ENCODE data around the gene RPS15.
"Not testable (repeated sequence)": the region's sequence is repeated elsewhere in the genome, so short reads cannot be mapped to it uniquely, and the experiment has no call there.

Gene RPS15

GRCh38 chr19:1470305-1471009 is 32.3 kb downstream of the RPS15 start:
- peak in 2 of 4 experiments; percentile 40 to 55 for DNase-seq

DNA sequence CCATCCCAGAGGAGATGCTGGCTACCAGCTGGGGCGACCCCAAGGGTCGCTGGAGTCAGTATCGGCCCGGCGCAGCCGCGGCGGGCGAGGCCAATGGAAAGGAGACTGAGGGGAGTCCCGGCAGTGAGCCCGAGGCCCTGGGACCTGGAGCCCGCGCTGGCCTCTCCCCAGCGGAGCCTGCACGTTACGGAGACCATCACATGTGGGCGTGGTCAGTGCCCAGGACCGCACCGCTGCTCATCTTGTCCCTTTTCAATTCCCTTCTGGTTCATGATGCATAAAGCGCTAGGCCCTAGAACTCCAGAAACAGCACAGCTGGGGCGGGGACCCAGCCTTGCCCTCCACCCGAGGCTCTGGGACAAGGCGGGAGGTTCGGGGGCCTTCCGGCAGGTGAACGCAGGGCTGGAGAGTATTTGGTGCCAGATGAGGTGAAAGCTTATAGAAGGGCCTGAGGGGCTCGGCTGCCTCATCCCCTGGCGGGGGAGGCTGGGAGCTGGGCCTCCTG is 32.9 kb downstream of the RPS15 start:
- peak in 1 of 4 experiments; percentile 33 for DNase-seq

- peak; percentile 13 to 67 (median 56) for DNase-seq
These were observed 33.4 kb downstream of the RPS15 start for GRCh38 chr19:1471515-1472160.

DNA sequence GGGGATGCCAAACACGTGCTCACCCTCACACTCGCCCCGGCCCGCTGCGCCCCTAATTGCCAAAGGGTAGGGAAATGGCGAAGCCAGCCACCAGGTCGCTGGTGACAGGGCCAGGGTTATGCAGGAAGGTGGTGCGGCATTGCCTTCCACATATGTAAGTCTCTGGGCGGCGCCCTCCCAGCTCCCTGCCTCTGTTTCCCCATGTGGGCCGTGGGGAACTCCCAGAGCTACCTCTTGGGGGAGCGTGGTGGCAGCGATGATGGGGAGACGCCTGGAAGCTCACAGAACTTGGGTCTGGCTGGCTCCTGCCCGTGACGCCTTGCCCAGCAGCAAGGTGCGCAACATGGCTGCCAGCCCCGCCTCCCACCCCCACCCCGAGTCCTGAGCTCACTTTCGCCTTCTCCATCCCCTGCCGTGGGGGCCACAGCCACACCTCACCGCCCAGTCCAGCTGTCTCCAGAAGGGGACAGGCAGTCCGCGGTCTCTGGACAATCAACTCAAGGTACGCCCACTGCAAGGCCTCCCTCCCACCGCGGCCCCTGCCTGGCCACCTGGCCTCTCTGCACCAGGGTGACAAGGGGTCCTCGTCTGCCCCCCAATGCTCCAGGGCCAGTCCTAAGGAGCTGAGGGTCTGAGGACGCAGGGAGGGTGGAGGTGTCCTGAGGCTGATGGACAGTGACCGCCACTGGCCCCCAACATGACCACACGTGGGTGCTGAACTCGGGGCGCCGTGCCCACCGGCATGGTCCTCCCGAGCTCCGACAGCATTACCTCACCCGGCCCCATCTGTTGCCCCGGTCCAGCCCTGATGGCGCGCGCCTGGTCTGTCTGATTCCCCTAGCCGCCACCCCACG is 34.3 kb downstream of the RPS15 start:
- no peak for DNase-seq

GRCh38 chr19:1473085-1473851 is 35.1 kb downstream of the RPS15 start:
- no peak for DNase-seq

DNA sequence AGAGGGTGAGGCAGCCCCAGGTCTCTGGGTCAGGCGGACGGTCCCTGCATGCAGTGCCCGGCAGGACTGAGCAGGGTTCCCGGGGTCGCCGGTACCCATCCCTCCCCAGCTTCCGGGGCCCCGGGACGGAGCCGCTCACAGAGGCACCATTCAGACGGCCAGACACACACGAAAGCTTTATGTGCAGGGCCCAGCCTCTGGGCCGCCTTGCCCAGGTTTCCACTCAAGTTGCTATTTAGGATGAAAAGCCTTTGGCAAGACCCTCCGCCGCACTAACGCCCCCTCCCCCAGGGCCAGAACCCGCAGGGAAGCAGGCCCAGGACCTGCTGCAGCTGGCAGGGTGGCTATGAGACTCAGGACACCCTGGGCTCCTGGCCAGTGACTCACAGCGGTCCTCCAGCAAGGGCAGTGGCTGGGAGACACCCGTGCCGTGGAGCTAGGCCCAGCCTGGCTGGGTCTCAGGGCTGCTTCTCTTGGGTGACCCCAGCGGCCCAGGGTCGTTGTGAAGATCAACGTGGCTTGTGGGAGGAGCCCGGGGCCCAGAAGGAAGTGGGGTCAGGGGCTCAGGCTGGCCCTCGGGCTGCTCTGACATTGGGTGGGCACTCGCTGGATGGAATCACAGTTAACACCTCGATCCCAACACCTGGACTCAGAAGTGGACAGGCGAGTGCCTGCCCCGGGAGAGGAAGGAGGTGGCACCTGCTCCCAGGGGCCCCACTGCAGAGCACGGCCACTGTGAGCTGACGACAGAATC is 36.0 kb downstream of the RPS15 start:
- no peak for DNase-seq

GRCh38 chr19:1474765-1475351 is 36.7 kb downstream of the RPS15 start:
- DNase-seq: no peak

DNA sequence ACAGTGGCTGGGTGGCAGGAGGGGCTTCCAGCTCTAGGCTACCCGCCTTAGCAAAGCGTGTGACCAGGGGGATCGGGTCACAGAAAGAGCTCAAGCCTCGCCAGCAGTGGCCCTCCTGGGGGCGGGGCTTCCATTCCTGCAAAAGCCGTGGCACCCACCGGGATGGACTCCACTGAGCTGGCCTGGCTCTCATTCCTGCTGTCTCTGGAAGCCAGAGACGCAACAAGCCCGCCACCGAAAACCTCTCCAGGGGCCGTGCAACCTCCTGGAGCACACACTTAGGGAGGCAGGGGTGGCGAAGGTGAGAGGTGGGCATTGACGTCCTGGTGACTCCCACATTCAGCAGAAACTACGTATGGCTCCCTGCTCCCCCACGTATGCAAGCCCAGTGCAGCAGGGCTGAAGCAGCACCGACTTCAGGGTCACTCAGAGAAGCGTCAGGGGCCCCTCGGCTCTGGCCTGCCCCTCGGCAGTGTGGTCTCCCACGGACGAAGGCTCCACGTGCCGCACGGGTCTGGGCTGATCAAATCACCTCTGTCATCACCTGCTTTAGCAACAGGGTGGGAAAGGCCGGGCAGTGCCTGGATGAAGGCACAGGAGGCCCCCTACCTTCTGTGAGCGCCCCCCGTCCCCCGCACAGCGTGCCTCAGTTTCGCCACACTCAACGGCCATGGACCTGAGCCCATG is 37.7 kb downstream of the RPS15 start:
- DNase-seq: no peak

- not testable (repeated sequence) for DNase-seq
These were observed 38.9 kb downstream of the RPS15 start for GRCh38 chr19:1477056-1477455.

DNA sequence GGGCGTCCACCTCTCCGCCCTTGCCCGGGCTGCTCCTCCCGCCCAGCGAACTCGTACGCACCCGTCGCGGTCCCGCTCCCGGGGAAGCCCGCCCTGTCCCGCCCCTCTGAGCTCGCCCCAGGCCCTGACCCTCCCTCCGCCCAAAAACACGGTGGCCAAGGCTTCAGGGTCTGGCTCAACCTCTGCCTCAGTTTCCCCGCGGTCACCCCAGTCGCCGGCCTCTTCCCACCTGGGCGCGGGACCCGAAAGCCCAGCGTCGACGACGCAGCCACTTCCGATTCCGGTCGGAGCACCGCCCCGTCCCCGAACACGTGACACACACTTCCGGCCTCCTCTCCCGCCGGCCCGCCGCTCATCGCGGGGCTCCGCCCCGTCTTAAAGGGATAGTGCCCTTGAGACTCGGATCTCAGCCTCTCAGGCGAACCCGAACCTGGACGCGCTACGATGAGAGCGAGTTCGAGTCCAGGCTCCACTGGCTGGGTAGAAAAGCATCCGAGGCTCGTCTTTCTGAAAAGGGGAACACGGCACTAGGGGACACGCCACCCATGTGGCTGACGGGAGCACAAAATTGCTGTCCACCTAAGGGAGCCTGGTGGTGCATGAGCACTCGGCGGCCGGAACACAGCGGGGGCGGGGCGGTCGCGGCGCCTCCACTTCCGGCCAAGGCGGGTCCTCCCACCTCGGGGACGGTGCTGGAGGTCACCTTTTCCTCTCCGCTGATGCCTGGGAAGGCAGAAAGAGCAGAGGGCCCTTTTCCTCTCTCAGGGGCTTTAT is 40.9 kb downstream of the RPS15 start, which contains the start of gene C19orf25:
TSS of gene C19orf25 (minus strand) at position 282 of the 774 bp plus-strand sequence. CDS start 312 bp downstream, outside the sequence.
- DNase-seq: peak; percentile 96 to 98 (median 97)

GRCh38 chr19:1481224-1481892 is 43.2 kb downstream of the RPS15 start:
- no peak for DNase-seq

DNA sequence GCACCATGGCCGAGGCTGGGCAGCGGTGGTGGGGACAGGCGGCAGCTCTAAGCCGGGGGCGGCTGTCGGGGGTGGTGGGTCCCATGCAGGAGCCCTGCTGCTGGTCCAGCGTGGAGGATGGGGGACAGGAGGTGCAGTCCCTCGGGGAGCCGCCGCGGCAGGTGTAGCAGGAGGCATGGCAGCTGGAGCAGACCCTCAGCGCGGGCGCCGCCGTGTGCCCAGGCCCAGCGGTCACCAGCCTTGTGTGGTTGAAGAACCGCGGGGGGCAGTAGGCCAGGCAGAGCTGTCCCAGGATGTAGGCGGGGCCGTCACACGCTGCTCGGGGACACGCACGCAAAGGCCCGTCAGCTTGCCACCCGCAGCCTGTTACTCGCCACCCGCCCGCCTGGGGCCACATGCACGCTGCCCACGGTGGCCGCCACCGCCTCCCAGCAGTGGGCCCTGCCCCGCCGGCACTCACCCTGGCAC is 43.7 kb downstream of the RPS15 start:
- no peak for DNase-seq

GRCh38 chr19:1482361-1483130 is 44.4 kb downstream of the RPS15 start:
- no peak for DNase-seq

DNA sequence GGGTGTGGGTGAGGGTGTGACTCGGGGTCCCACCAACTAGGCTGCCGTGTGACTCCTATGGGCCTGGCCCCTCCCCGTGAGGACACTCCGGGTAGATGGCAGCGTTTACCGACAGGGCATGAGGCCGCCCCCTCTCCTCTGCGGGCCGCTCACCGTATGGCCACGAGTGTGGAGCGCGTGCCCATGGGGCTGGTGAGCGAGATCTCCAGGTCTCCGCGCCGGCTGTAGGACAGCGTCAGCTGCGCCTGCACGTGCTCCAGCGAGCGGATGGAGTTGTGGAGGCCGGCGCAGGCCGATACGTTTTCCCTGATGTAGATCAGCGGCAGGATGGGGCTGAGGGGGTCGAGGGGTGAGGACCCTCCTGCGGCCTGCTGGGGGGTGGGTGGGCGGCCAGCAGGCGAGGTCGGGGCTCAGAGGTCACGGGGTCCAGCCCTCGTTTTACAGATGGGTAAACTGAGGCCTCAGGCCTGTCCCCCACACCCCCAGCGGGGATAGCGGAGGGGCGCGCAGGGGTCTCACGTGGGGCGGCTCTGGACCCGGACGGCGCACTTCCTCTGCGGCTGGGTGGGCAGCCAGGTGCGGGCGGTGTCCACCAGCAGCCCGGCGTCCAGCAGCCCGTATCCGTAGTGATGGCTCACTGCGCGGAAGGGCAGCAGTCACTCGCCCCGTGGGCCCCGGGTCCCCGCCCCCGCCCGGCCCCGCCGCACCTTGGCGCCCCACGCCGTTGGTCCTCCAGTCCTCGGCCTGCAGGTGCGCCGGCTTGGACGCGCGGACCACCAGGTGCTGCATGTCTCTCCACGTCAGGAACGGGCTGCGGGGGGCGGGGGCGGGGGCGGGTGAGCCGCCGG is 45.2 kb downstream of the RPS15 start:
- no peak for DNase-seq

DNA sequence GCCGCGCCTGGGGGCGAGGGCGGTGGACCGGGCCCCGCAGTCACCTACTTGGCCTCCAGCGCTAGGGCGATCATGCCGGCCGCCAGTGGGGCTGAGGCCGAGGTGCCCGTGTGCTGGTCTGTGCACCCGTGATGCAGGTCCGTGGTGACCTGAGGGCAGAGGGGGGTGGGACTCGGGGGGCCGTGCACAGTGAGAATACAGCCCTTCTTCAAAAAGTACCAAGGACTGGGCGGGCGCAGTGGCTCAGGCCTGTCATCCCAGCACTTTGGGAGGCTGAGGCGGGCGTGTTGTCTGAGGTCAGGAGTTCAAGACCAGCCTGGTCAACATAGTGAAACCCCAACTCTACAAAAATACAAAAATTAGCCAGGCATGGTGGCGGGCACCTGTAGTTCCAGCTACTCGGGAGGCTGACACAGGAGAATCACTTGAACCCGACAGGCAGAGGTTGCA is 45.8 kb downstream of the RPS15 start:
- DNase-seq: no peak

DNA sequence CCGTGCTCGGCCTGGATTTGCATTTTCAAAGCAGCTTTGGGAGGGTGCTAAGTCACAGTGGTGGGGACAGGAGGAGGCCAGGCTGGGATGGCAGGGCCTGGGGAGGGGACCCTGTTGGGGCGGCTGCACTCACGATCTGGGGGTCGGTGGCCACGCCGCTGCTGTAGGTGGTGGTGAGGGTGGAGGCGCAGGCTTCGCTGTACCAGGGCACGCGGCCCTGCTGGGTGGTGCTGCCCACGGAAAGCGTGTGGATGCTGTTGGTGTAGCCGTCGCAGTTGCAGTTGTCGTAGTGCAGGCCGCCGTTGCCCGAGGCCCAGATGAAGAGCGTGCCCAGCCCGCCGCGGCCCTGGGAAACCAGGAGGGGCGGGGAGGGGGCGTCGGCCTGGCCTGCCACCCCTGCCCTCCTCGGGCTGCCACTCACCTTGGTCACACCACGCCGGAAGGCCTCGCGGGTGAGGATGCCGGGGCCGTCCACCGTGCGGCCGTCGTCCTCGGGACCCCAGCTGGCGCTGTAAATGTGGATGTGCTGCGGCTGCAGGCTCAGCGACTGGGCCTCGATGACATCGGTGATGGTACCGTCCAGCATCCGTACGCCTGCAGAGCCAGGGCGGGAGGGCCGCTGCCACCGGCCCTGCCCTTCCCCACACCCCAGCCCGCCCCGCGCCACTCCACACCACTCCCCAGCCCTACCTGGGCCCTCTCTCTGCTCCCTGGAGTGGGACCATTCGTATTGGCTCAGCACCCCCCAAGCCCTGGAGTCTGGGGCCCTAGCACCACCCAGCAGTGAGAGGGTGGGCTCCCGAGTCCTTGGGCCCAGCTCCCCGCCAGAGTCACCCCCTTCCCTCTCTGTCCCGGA is 48.8 kb downstream of the RPS15 start:
- DNase-seq: no peak

Measured in suppressor macrophage (primary cell).